Measurements from ENCODE around the gene ABLIM3. TPM values are rescaled to one million over a fixed set of nuclear protein-coding genes. Genes with fewer than 3 reads are reported as not detected.

ABLIM3 gene
- total and polyA plus RNA-seq, 2 of the 13 experiments (the other 11 are each of a cell fraction or from before 2014, with no cell fraction given), result 0.53 to 6.3 TPM

- TF ChIP-seq, protein P1, sequence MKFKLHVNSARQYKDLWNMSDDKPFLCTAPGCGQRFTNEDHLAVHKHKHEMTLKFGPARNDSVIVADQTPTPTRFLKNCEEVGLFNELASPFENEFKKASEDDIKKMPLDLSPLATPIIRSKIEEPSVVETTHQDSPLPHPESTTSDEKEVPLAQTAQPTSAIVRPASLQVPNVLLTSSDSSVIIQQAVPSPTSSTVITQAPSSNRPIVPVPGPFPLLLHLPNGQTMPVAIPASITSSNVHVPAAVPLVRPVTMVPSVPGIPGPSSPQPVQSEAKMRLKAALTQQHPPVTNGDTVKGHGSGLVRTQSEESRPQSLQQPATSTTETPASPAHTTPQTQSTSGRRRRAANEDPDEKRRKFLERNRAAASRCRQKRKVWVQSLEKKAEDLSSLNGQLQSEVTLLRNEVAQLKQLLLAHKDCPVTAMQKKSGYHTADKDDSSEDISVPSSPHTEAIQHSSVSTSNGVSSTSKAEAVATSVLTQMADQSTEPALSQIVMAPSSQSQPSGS (CRISPR knock-in tag; IDR thresholded peaks at IDR 0.05), result peak; percentile 55; the same call in 1 of the 2 replicates
- TF ChIP-seq RXRA (CRISPR knock-in tag; IDR thresholded peaks at IDR 0.05) (peak; percentile 48; the same call in 1 of the 2 replicates), ZFP36L1 (CRISPR knock-in tag; IDR thresholded peaks at IDR 0.05) (0 out of 2 replicates have a peak, but pooled peaks have one; percentile 23), ZNF275 (CRISPR knock-in tag; IDR thresholded peaks at IDR 0.05; ENCODE audit: borderline replicate concordance) (peak; percentile 42; the same call in 1 of the 2 replicates), TBP (CRISPR knock-in tag; IDR thresholded peaks at IDR 0.05) (no peak), ZHX2 (IDR thresholded peaks at IDR 0.05; ENCODE audit: low read depth) (no peak), ZHX2 (CRISPR knock-in tag; IDR thresholded peaks at IDR 0.05; ENCODE audit: borderline replicate concordance) (peak; percentile 65; the same call in 1 of the 2 replicates), ZBTB7A (CRISPR knock-in tag; IDR thresholded peaks at IDR 0.05) (peak; percentile 27; the same call in 1 of the 2 replicates), NRL (CRISPR knock-in tag; IDR thresholded peaks at IDR 0.05; ENCODE audit: borderline replicate concordance) (no peak), ZNF431 (CRISPR knock-in tag; IDR thresholded peaks at IDR 0.05; ENCODE audit: borderline replicate concordance, low read depth) (peak; percentile 74; the same call in 1 of the 2 replicates), ZC3H13 (CRISPR knock-in tag; IDR thresholded peaks at IDR 0.05) (no peak), TEAD3 (CRISPR knock-in tag; optimal IDR thresholded peaks at IDR 0.05; ENCODE audit: borderline replicate concordance) (peak; percentile 46), HES4 (CRISPR knock-in tag; IDR thresholded peaks at IDR 0.05; ENCODE audit: borderline replicate concordance) (0 out of 2 replicates have a peak, but pooled peaks have one; percentile 34), MAZ (IDR thresholded peaks at IDR 0.05; ENCODE audit: borderline replicate concordance, low read depth, low read length) (no peak), MAZ (CRISPR knock-in tag; IDR thresholded peaks at IDR 0.05; ENCODE audit: low read depth) (no peak), POLR2G (IDR thresholded peaks at IDR 0.05; ENCODE audit: low read depth, low read length) (peak; percentile 85)
Observed at GRCh38 chr5:149172709-149173505, 31.6 kb downstream of the ABLIM3 start (continued).
